Chondrocyte (in vitro differentiated cells): Measurements from ENCODE around the gene SMS. TPM values are rescaled to one million over a fixed set of nuclear protein-coding genes. Genes with fewer than 3 reads are reported as not detected.

Experiments
- DNase-seq: peaks from one replicate; pipeline ENCODE4 v3.0.0; 2021; ENCODE audit warnings: mixed read lengths, low spot score
- H3K27ac Mint-ChIP-seq: one replicate; pipeline ENCODE4 v1.8.0; 2021; ENCODE audit warnings: mild to moderate bottlenecking, moderate library complexity, mixed read lengths; ENCODE audit not compliant: unreplicated experiment
- H3K27me3 Mint-ChIP-seq: 2 replicates; pipeline ENCODE4 v1.8.0; 2021; ENCODE audit warnings: low read depth, mixed read lengths
- H3K36me3 Mint-ChIP-seq: 2 replicates; pipeline ENCODE4 v1.8.0; 2021; ENCODE audit warnings: low read depth, mixed read lengths
- H3K4me1 Mint-ChIP-seq: 2 replicates; pipeline ENCODE4 v1.8.0; 2021; ENCODE audit warnings: low read depth, mild to moderate bottlenecking, mixed read lengths
- H3K4me3 Mint-ChIP-seq: one replicate; pipeline ENCODE4 v1.8.0; 2021; ENCODE audit warnings: mild to moderate bottlenecking, moderate library complexity, mixed read lengths; ENCODE audit not compliant: unreplicated experiment
- H3K9me3 Mint-ChIP-seq: 2 replicates; pipeline ENCODE4 v1.8.0; 2021; ENCODE audit warnings: low read depth, mixed read lengths
- CTCF ChIP-seq: fragments of 200-600 bp; sonication (generic); IDR thresholded peaks from 2 replicates; pipeline ENCODE4 v1.5.0; 2021; ENCODE audit warnings: antibody characterized with exemption, mild to moderate bottlenecking, moderate library complexity
- total RNA-seq: library from RNA; stranded (reverse); gene quantifications from 3 replicates; pipeline ENCODE4 v1.2.1, GENCODE V29; 2021

The SMS gene
- total RNA-seq, 1 donor from 2014 or later: 131 TPM

DNA sequence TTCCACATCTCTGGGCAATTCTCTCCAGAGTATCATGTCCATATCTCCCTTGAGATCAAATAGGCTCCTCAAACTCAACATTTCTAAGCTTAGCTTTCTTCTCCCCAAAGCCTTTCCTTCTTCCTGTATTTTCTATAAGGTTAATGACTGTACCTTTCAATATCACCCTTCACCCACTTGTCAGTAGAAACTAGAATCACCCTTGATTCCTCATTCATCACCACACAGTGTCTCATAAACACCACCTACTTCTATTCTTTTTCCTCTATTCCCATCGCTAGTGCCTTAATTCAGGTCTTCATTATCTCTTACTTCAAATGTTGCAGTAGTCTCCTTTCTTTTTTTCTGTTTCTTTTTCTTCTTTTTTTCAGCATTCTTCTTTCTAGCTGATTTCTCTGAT is 28.3 kb upstream of the SMS start:
- no peaks in the 10 kb centered on the region for H3K36me3 Mint-ChIP-seq
- no peak for TF ChIP-seq CTCF
- H3K27ac Mint-ChIP-seq: no peak overlapping the region
- H3K27me3 Mint-ChIP-seq: no peaks in the 10 kb centered on the region
- peaks cover 9% of the 10 kb centered on the region for H3K4me1 Mint-ChIP-seq
- no peak overlapping the region for H3K4me3 Mint-ChIP-seq
- no peaks in the 10 kb centered on the region for H3K9me3 Mint-ChIP-seq
- no peak for DNase-seq

GRCh38 chrX:21912989-21913388 is 27.5 kb upstream of the SMS start:
- Mint-ChIP-seq H3K9me3 (peaks cover 4% of the 10 kb centered on the region), H3K4me3 (no peak overlapping the region), H3K27me3 (no peaks in the 10 kb centered on the region), H3K4me1 (peaks cover 8% of the 10 kb centered on the region), H3K27ac (no peak overlapping the region), H3K36me3 (peaks cover 1% of the 10 kb centered on the region)
- TF ChIP-seq CTCF: no peak
- DNase-seq: no peak

GRCh38 chrX:21926116-21926515 is 14.4 kb upstream of the SMS start:
- no peak for DNase-seq
- Mint-ChIP-seq H3K9me3 (peaks cover 4% of the 10 kb centered on the region), H3K27ac (peak overlapping the region; percentile 96), H3K36me3 (no peaks in the 10 kb centered on the region), H3K4me3 (no peak overlapping the region), H3K4me1 (peaks cover 39% of the 10 kb centered on the region), H3K27me3 (no peaks in the 10 kb centered on the region)
- TF ChIP-seq CTCF: no peak

GRCh38 chrX:21926527-21927278 is 13.8 kb upstream of the SMS start:
- DNase-seq: no peak
- H3K9me3 Mint-ChIP-seq: no peaks in the 10 kb centered on the region
- H3K36me3 Mint-ChIP-seq: no peaks in the 10 kb centered on the region
- H3K4me3 Mint-ChIP-seq: peak overlapping the region; percentile 50
- peak overlapping the region; percentile 96 for H3K27ac Mint-ChIP-seq
- H3K27me3 Mint-ChIP-seq: no peaks in the 10 kb centered on the region
- H3K4me1 Mint-ChIP-seq: peaks cover 42% of the 10 kb centered on the region
- TF ChIP-seq CTCF: no peak

- Mint-ChIP-seq H3K4me1 (peaks cover 52% of the 10 kb centered on the region), H3K27me3 (no peaks in the 10 kb centered on the region), H3K9me3 (no peaks in the 10 kb centered on the region), H3K4me3 (no peak overlapping the region), H3K27ac (no peak overlapping the region), H3K36me3 (no peaks in the 10 kb centered on the region)
- DNase-seq: no peak
- TF ChIP-seq CTCF: no peak
Observed at GRCh38 chrX:21929209-21929608, 11.3 kb upstream of the SMS start.
